Measurements from ENCODE around the gene NOP14. TPM values are rescaled to one million over a fixed set of nuclear protein-coding genes. Genes with fewer than 3 reads are reported as not detected.
A peak's percentile ranks its signal among the peaks of the same experiment; 100 is the strongest.

Gene NOP14
- total RNA-seq, 2 donors from 2014 or later = 16.0 to 17.8 TPM

- Histone ChIP-seq H3K27ac (peak overlapping the region in 1 of 2 donors; percentile 63), H3K27me3 (replicated peaks; ENCODE audit: insufficient read depth) (no peaks in the 10 kb centered on the region), H3K9me3 (no peaks in the 10 kb centered on the region), H3K4me1 (replicated peaks) (peaks cover 9% of the 10 kb centered on the region), H3K36me3 (peaks cover 0 to 8% of the 10 kb centered on the region in 2 donors), H3K4me3 (no peak overlapping the region)
- TF ChIP-seq POLR2A (IDR thresholded peaks at IDR 0.05) = no peak
- intact Hi-C loops (cut with DNase I) = no loop called here
- no peak for DNase-seq (ENCODE audit: low spot score)
- 93% methylated on average over 13 of the region's 13 CpGs for WGBS
These were observed 57.7 kb downstream of the NOP14 start for GRCh38 chr4:2905544-2905943.

- no peak overlapping the region for H3K27ac ChIP-seq
- 47% methylated on average over 2 of the region's 2 CpGs for WGBS
- H3K4me1 ChIP-seq (replicated peaks) = peaks cover 2% of the 10 kb centered on the region
- no peaks in the 10 kb centered on the region for H3K9me3 ChIP-seq
- intact Hi-C loops (cut with DNase I) = no loop called here
- H3K4me3 ChIP-seq = no peak overlapping the region
- no peak for DNase-seq (ENCODE audit: low spot score)
- H3K27me3 ChIP-seq (replicated peaks; ENCODE audit: insufficient read depth) = no peaks in the 10 kb centered on the region
- H3K36me3 ChIP-seq = peaks cover 8 to 30% of the 10 kb centered on the region in 2 donors
- TF ChIP-seq POLR2AphosphoS5 (IDR thresholded peaks at IDR 0.05) (no peak), POLR2A (IDR thresholded peaks at IDR 0.05) (no peak), CTCF (IDR thresholded peaks at IDR 0.05) (no peak)
These were observed 61.1 kb downstream of the NOP14 start for GRCh38 chr4:2902126-2902525.

GRCh38 chr4:2901186-2901585 lies 62.0 kb downstream of the NOP14 start:
- H3K27ac ChIP-seq = no peak overlapping the region
- no peak overlapping the region for H3K4me3 ChIP-seq
- no peak for DNase-seq (ENCODE audit: low spot score)
- peaks cover 8 to 30% of the 10 kb centered on the region in 2 donors for H3K36me3 ChIP-seq
- no peaks in the 10 kb centered on the region for H3K27me3 ChIP-seq (replicated peaks; ENCODE audit: insufficient read depth)
- no peak for TF ChIP-seq CTCF (IDR thresholded peaks at IDR 0.05)
- no peak for TF ChIP-seq POLR2AphosphoS5 (IDR thresholded peaks at IDR 0.05)
- TF ChIP-seq POLR2A (IDR thresholded peaks at IDR 0.05) = no peak
- intact Hi-C loops (cut with DNase I) = no loop called here
- H3K9me3 ChIP-seq = no peaks in the 10 kb centered on the region
- H3K4me1 ChIP-seq (replicated peaks) = no peaks in the 10 kb centered on the region
- 76% methylated on average over 3 of the region's 3 CpGs for WGBS

GRCh38 chr4:2900741-2901140 lies 62.5 kb downstream of the NOP14 start:
- no peaks in the 10 kb centered on the region for H3K9me3 ChIP-seq
- 88% methylated on average over 6 of the region's 6 CpGs for WGBS
- no peak overlapping the region for H3K27ac ChIP-seq
- DNase-seq (ENCODE audit: low spot score) = no peak
- intact Hi-C loops (cut with DNase I) = no loop called here
- H3K27me3 ChIP-seq (replicated peaks; ENCODE audit: insufficient read depth) = no peaks in the 10 kb centered on the region
- H3K36me3 ChIP-seq = peaks cover 8 to 30% of the 10 kb centered on the region in 2 donors
- no peak overlapping the region for H3K4me3 ChIP-seq
- H3K4me1 ChIP-seq (replicated peaks) = no peaks in the 10 kb centered on the region
- no peak for TF ChIP-seq POLR2A (IDR thresholded peaks at IDR 0.05)
- TF ChIP-seq CTCF (IDR thresholded peaks at IDR 0.05) = no peak
- no peak for TF ChIP-seq POLR2AphosphoS5 (IDR thresholded peaks at IDR 0.05)

GRCh38 chr4:2898001-2898400 lies 65.2 kb downstream of the NOP14 start:
- Histone ChIP-seq H3K4me1 (replicated peaks) (no peaks in the 10 kb centered on the region), H3K4me3 (no peak overlapping the region), H3K36me3 (peaks cover 13 to 30% of the 10 kb centered on the region in 2 donors), H3K27me3 (replicated peaks; ENCODE audit: insufficient read depth) (no peaks in the 10 kb centered on the region), H3K27ac (no peak overlapping the region), H3K9me3 (no peaks in the 10 kb centered on the region)
- no peak for DNase-seq (ENCODE audit: low spot score)
- intact Hi-C loops (cut with DNase I) = no loop called here
- TF ChIP-seq CTCF (IDR thresholded peaks at IDR 0.05) (no peak), POLR2AphosphoS5 (IDR thresholded peaks at IDR 0.05) (no peak), POLR2A (IDR thresholded peaks at IDR 0.05) (no peak)
- 78% methylated on average over 3 of the region's 3 CpGs for WGBS
